Nephron (organoid): Measurements from ENCODE around the gene ATP6V0C.
A peak's percentile ranks its signal among the peaks of the same experiment; 100 is the strongest.

ENCODE experiments used
- H3K27ac Mint-ChIP-seq, 3 experiments: 2 replicates each; pipeline ENCODE4 v1.8.0; 2020; ENCODE audit warnings: mixed read lengths in 3 of 3, mild to moderate bottlenecking in 2 of 3, moderate library complexity in 1 of 3
- H3K27me3 Mint-ChIP-seq: 2 replicates; pipeline ENCODE4 v1.8.0; 2021; ENCODE audit warnings: low read depth, mild to moderate bottlenecking, moderate library complexity, mixed read lengths
- H3K36me3 Mint-ChIP-seq: 2 replicates; pipeline ENCODE4 v1.8.0; 2020; ENCODE audit warnings: low read depth, mixed read lengths
- H3K4me1 Mint-ChIP-seq: 2 replicates; pipeline ENCODE4 v1.8.0; 2020; ENCODE audit warnings: mixed read lengths
- H3K4me3 Mint-ChIP-seq, 3 experiments: 2 replicates each; pipeline ENCODE4 v1.8.0; 2020; ENCODE audit warnings: mild to moderate bottlenecking in 3 of 3, mixed read lengths in 3 of 3, moderate library complexity in 2 of 3
- H3K9me3 Mint-ChIP-seq: 2 replicates; pipeline ENCODE4 v1.8.0; 2020; ENCODE audit warnings: mixed read lengths
- TF ChIP-seq, protein P1 (sequence below), 3 experiments: fragments of 200-600 bp; sonication (generic); IDR thresholded peaks; one replicate each; pipeline ENCODE4 v1.5.0; 2021; ENCODE audit warnings: antibody characterized with exemption in 3 of 3; ENCODE audit not compliant: unreplicated experiment in 3 of 3

ATP6V0C gene

DNA sequence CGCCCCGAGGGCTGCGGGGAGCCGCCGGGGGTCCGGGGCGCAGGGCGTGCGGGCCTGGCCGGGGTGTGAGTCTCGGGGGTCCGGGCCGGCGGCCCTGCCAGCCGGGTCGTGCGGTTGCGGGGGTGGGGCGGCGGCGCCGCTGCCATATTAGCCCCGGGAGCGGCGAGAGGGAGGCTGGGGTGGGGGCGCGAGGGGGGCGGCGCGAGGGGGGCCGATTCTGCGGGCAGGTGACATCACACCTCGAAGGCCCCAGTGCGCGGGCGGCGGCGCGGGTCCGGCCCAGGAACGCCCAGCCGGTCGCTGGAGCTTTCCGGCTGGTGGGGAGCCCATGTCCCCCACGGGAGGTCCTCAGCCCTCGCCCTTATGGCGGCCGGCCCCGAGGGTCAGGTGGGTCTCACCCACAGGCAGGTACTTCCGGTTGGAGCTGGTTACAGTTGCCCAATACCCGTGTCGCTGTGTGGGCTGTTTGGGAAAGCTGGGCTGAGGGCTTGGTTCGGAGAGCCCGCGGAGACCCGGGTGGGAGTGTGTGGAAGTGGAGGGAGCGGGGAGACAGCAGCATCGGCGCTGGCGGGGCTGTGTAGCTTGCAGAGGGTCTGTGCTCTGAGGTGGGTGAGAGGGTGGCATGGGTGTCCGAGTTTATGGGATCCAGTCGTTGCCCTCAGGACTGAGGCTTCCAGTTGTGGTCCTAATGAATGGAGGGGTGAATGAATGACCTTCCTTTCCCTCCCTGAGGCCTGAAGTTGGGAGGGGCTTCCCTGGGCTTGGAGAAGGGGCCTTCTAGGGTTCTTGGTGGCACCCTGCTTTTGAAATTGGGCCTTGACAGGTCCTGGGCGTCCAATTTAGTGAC, 804 bp downstream of the ATP6V0C start:
- TF ChIP-seq, protein P1, sequence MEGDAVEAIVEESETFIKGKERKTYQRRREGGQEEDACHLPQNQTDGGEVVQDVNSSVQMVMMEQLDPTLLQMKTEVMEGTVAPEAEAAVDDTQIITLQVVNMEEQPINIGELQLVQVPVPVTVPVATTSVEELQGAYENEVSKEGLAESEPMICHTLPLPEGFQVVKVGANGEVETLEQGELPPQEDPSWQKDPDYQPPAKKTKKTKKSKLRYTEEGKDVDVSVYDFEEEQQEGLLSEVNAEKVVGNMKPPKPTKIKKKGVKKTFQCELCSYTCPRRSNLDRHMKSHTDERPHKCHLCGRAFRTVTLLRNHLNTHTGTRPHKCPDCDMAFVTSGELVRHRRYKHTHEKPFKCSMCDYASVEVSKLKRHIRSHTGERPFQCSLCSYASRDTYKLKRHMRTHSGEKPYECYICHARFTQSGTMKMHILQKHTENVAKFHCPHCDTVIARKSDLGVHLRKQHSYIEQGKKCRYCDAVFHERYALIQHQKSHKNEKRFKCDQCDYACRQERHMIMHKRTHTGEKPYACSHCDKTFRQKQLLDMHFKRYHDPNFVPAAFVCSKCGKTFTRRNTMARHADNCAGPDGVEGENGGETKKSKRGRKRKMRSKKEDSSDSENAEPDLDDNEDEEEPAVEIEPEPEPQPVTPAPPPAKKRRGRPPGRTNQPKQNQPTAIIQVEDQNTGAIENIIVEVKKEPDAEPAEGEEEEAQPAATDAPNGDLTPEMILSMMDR (IDR thresholded peaks at IDR 0.05; ENCODE audit: unreplicated experiment in 3 of 3) = no peak
- H3K4me3 Mint-ChIP-seq = peak overlapping the region; percentile 90 to 95 (median 94)
- H3K27ac Mint-ChIP-seq = peak overlapping the region; percentile 89 to 94 (median 94)
- no peaks in the 10 kb centered on the region for H3K9me3 Mint-ChIP-seq
- peaks cover 3% of the 10 kb centered on the region for H3K27me3 Mint-ChIP-seq
- peaks cover 6% of the 10 kb centered on the region for H3K36me3 Mint-ChIP-seq
- H3K4me1 Mint-ChIP-seq = peaks cover 58% of the 10 kb centered on the region

DNA sequence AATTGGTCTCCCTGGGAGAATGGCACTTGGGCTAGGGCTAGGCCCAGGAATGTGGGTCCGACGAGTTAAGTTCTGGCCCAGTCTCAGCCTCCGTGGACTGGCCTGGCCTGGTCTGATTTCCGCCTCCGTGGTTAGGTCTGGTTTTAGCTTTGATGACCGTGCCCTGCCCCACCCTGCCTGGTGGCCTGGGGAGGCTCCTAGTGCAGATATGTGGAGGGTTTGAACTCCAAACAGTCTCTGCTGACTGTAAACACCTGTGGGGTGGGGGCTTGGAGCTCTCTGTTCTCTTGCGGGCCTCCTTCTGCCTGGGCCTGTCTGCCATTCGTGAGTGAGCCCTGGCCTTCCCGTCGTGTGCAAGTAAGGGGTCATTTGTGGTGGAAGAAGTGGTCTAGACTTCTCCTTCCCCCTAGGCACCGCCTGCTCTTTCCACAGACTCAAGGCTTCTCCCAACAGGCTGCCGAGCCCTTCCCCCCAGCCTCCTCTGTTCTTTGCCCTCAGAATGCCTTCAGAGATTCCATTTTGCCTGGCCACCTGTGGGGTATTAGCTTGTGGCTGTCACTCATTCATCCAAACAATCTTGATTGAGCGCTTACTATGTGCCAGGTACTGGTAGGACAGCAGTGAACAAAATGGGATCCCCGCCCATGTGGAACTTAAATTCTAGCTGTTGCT, 1.6 kb downstream of the ATP6V0C start:
- Mint-ChIP-seq H3K4me1 (peaks cover 57% of the 10 kb centered on the region), H3K27ac (peak overlapping the region; percentile 89 to 94 (median 94)), H3K36me3 (peaks cover 11% of the 10 kb centered on the region), H3K27me3 (peaks cover 3% of the 10 kb centered on the region), H3K4me3 (peak overlapping the region; percentile 90 to 95 (median 94)), H3K9me3 (no peaks in the 10 kb centered on the region)
- TF ChIP-seq, protein P1 (IDR thresholded peaks at IDR 0.05; ENCODE audit: unreplicated experiment in 3 of 3) = no peak

DNA sequence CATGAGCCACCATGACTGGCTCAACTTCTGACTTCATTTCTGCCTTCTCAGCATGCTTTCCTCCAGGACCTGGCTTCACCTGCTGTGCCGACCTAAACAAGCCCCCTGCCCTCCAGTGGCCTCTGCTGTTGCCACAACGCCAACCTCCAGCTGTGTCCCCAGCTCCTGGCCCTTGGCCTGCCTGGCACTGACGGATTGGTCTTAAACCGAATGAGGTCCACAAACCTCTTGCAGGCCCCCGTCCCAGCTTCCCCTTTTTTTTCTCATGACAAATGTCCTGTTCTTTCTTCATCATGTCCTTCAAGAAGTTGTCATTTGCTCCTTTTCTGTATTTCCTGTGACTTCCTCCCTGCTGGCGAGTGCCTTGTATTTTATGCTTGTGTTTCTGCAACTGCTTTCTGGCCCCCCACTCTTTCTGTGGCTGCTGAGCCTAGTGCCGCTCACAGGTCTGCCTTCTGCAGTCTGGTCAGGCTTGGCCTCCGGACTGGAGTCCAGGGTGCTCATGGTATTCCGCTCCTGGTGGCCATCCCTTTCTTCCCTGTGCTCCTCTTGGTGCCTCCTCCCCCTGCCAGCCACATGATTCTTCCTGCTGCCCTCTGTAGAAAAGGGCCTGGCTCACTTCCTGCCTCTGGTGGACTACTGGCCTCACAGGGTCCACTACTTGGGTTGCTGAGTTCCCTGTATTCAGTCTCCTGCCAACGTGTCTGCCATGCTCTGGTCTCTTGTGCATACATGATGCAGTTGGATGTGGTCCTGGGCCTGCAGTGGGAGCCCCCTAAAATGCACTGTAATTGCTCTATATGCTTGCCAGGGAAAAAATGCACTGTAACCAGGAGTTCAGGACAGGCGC, 2.9 kb downstream of the ATP6V0C start:
- Mint-ChIP-seq H3K4me3 (peak overlapping the region; percentile 90 to 95 (median 94)), H3K27me3 (peaks cover 8% of the 10 kb centered on the region), H3K4me1 (peaks cover 49% of the 10 kb centered on the region), H3K9me3 (no peaks in the 10 kb centered on the region), H3K27ac (peak overlapping the region; percentile 69 to 89 (median 84)), H3K36me3 (peaks cover 11% of the 10 kb centered on the region)
- TF ChIP-seq, protein P1 (IDR thresholded peaks at IDR 0.05; ENCODE audit: unreplicated experiment in 3 of 3) = no peak

DNA sequence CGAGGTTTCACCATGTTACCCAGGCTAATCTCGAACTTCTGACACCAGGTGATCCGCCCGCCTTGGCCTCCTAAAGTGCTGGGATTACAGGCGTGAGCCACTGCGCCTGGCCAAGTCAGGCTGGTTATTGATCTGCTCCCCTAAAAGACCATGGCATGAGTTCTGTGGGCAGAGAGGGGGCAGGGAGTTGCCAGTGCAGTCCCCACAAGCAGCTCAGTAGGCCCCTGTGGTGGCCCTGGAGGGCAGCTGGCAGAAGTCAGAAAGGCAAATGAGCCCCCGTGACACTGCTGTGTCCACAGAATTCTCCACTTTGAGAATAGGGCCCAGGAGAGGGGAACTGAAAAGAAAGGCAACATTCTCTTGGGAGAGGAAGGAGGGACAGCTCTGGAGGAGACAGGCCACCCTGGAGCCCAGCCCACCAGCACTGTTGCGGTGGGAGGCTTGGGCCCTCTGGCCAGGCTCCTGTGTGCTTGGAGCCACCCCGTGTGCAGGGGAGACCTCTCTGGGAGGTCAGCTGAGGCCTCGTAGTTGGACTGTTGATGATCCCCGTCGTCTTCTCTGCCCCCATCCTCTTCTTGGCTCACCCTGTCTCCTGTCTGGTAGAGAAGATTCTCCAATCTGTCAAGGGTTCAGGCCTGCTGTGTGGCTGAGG, 4.3 kb downstream of the ATP6V0C start:
- peaks cover 11% of the 10 kb centered on the region for H3K36me3 Mint-ChIP-seq

More for the DNA sequence above, 4.3 kb downstream of the ATP6V0C start:
- TF ChIP-seq, protein P1 (IDR thresholded peaks at IDR 0.05; ENCODE audit: unreplicated experiment in 3 of 3) = no peak
- peaks cover 8% of the 10 kb centered on the region for H3K27me3 Mint-ChIP-seq
- peak overlapping the region; percentile 44 to 95 (median 94) for H3K4me3 Mint-ChIP-seq
- no peaks in the 10 kb centered on the region for H3K9me3 Mint-ChIP-seq
- H3K27ac Mint-ChIP-seq = peak overlapping the region in 1 of 3 experiments; percentile 10
- peaks cover 35% of the 10 kb centered on the region for H3K4me1 Mint-ChIP-seq
